MM.1S (cell line): ENCODE results near the gene SLBP.

Experiments
- CTCF ChIP-seq: fragments of 300-600 bp; sonication (generic); IDR thresholded peaks from 2 replicates; pipeline ENCODE4 v1.5.1; 2016; ENCODE audit warnings: antibody characterized with exemption, low read length, mixed read lengths
- EZH2phosphoT487 ChIP-seq: fragments of 300-600 bp; sonication (generic); IDR thresholded peaks from 2 replicates; pipeline ENCODE4 v1.6.1; 2018; ENCODE audit warnings: antibody characterized with exemption, low read length

- TF ChIP-seq CTCF (no peak), EZH2phosphoT487 (no peak)
Measured at GRCh38 chr4:1745697-1746096, 33.6 kb upstream of the SLBP start.
